H9 (cell line): ENCODE measurements around the gene FTO. TPM values are rescaled to one million over a fixed set of nuclear protein-coding genes. Genes with fewer than 3 reads are reported as not detected.

ENCODE experiments used
- DNase-seq: peaks from one replicate; pipeline ENCODE4 v3.0.0-alpha.2; 2017
- H2AFZ ChIP-seq: one replicate; pipeline ENCODE4 v1.6.1; 2013; ENCODE audit warnings: mild to moderate bottlenecking, low read length, control low read depth, moderate library complexity
- H2AK5ac ChIP-seq: 2 replicates; pipeline ENCODE4 v1.6.1; 2013; ENCODE audit warnings: low read length, control low read depth, mixed read lengths; ENCODE audit not compliant: insufficient read length
- H2BK120ac ChIP-seq: one replicate; pipeline ENCODE4 v1.6.1; 2013; ENCODE audit warnings: low read depth, mild to moderate bottlenecking, low read length, control low read depth, inconsistent platforms; ENCODE audit not compliant: poor library complexity, severe bottlenecking
- H2BK12ac ChIP-seq: 2 replicates; pipeline ENCODE4 v1.6.1; 2013; ENCODE audit warnings: low read length, control low read depth, mixed read lengths, low read depth; ENCODE audit not compliant: insufficient read length
- H2BK15ac ChIP-seq: 2 replicates; pipeline ENCODE4 v1.6.1; 2013; ENCODE audit warnings: low read depth, low read length, control low read depth
- H2BK20ac ChIP-seq: one replicate; pipeline ENCODE4 v1.6.1; 2013; ENCODE audit warnings: low read depth, mild to moderate bottlenecking, low read length, control low read depth, inconsistent platforms; ENCODE audit not compliant: poor library complexity, severe bottlenecking
- H2BK5ac ChIP-seq: 2 replicates; pipeline ENCODE4 v1.6.1; 2013; ENCODE audit warnings: low read length, control low read depth, mixed read lengths; ENCODE audit not compliant: insufficient read length
- H3K14ac ChIP-seq: 2 replicates; pipeline ENCODE4 v1.6.1; 2013; ENCODE audit warnings: low read length, control low read depth; ENCODE audit not compliant: insufficient read depth
- H3K18ac ChIP-seq: 2 replicates; pipeline ENCODE4 v1.6.1; 2013; ENCODE audit warnings: low read depth, mild to moderate bottlenecking, mixed read lengths, low read length, control low read depth; ENCODE audit not compliant: insufficient read length
- H3K23ac ChIP-seq: 2 replicates; pipeline ENCODE4 v1.6.1; 2013; ENCODE audit warnings: low read length, control low read depth, mixed read lengths, low read depth; ENCODE audit not compliant: insufficient read length
- H3K23me2 ChIP-seq: 2 replicates; pipeline ENCODE4 v1.6.1; 2013; ENCODE audit warnings: low read depth, mild to moderate bottlenecking, mixed read lengths, low read length, control low read depth; ENCODE audit not compliant: insufficient read length, poor library complexity, severe bottlenecking
- H3K27ac ChIP-seq: 2 replicates; pipeline ENCODE4 v1.5.1; 2013; ENCODE audit warnings: low read length, control low read depth, mixed read lengths, low read depth; ENCODE audit not compliant: insufficient read length
- H3K27me3 ChIP-seq: 2 replicates; pipeline ENCODE4 v1.6.1; 2013; ENCODE audit warnings: low read length, control low read depth, inconsistent platforms; ENCODE audit not compliant: insufficient read depth
- H3K4ac ChIP-seq: 2 replicates; pipeline ENCODE4 v1.6.1; 2013; ENCODE audit warnings: low read depth, mild to moderate bottlenecking, control low read depth, inconsistent platforms, low read length, moderate library complexity
- H3K4me1 ChIP-seq: 2 replicates; pipeline ENCODE4 v1.6.1; 2013; ENCODE audit warnings: low read length, control low read depth, inconsistent platforms; ENCODE audit not compliant: insufficient read depth
- H3K4me2 ChIP-seq: 2 replicates; pipeline ENCODE4 v1.6.1; 2013; ENCODE audit warnings: low read length, control low read depth, mixed read lengths; ENCODE audit not compliant: insufficient read length, insufficient read depth
- H3K56ac ChIP-seq: 2 replicates; pipeline ENCODE4 v1.6.1; 2013; ENCODE audit warnings: low read depth, mild to moderate bottlenecking, mixed read lengths, low read length, control low read depth; ENCODE audit not compliant: insufficient read length
- H3K79me1 ChIP-seq: 2 replicates; pipeline ENCODE4 v1.6.1; 2013; ENCODE audit warnings: low read depth, mild to moderate bottlenecking, moderate library complexity, low read length, control low read depth, inconsistent platforms; ENCODE audit not compliant: insufficient read depth, poor library complexity, severe bottlenecking
- H3K79me2 ChIP-seq: 2 replicates; pipeline ENCODE4 v1.6.1; 2013; ENCODE audit warnings: low read length, control low read depth, inconsistent platforms; ENCODE audit not compliant: insufficient read depth
- H3K9ac ChIP-seq: 2 replicates; pipeline ENCODE4 v1.6.1; 2013; ENCODE audit warnings: low read length, control low read depth, mixed read lengths; ENCODE audit not compliant: insufficient read length; ENCODE audit errors: extremely low read depth
- H3K9me3 ChIP-seq: one replicate; pipeline ENCODE4 v1.6.1; 2013; ENCODE audit warnings: low read depth, low read length, inconsistent platforms; ENCODE audit not compliant: control insufficient read depth
- H3T11ph ChIP-seq: one replicate; pipeline ENCODE4 v1.6.1; 2013; ENCODE audit warnings: mild to moderate bottlenecking, low read length, control low read depth, inconsistent platforms
- H4K20me1 ChIP-seq: one replicate; pipeline ENCODE4 v1.6.1; 2013; ENCODE audit not compliant: control insufficient read depth, insufficient read length, insufficient read depth
- H4K5ac ChIP-seq: 2 replicates; pipeline ENCODE4 v1.6.1; 2013; ENCODE audit warnings: low read depth, mild to moderate bottlenecking, mixed read lengths, low read length, control low read depth; ENCODE audit not compliant: insufficient read length
- H4K8ac ChIP-seq: replicated peaks from 2 replicates; pipeline ENCODE4 v1.6.1; 2013; ENCODE audit warnings: low read length, control low read depth, mixed read lengths, low read depth; ENCODE audit not compliant: insufficient read length
- H4K91ac ChIP-seq: 2 replicates; pipeline ENCODE4 v1.6.1; 2013; ENCODE audit warnings: low read depth, mild to moderate bottlenecking, moderate library complexity, mixed read lengths, low read length, control low read depth; ENCODE audit not compliant: insufficient read length
- H3K27ac Mint-ChIP-seq, 3 experiments: 2 replicates in 2 of 3; 3 replicates in 1 of 3; pipeline ENCODE4 v1.8.0; 2020 to 2021; ENCODE audit warnings: mixed read lengths in 3 of 3, mild to moderate bottlenecking in 1 of 3, moderate library complexity in 1 of 3
- H3K27me3 Mint-ChIP-seq: 2 replicates; pipeline ENCODE4 v1.8.0; 2021; ENCODE audit warnings: low read depth, mild to moderate bottlenecking, moderate library complexity, mixed read lengths
- H3K36me3 Mint-ChIP-seq, 3 experiments: 2 replicates in 2 of 3; 3 replicates in 1 of 3; pipeline ENCODE4 v1.8.0; 2020 to 2021; ENCODE audit warnings: low read depth in 3 of 3, mixed read lengths in 3 of 3; ENCODE audit not compliant: insufficient read depth in 1 of 3
- H3K4me1 Mint-ChIP-seq, 2 experiments: 2 replicates each; pipeline ENCODE4 v1.8.0; 2020; ENCODE audit warnings: mixed read lengths in 2 of 2
- H3K4me3 Mint-ChIP-seq, 2 experiments: 2 replicates in 1 of 2; 3 replicates in 1 of 2; pipeline ENCODE4 v1.8.0; 2020 to 2021; ENCODE audit warnings: mild to moderate bottlenecking in 2 of 2, mixed read lengths in 2 of 2, moderate library complexity in 1 of 2
- H3K9me3 Mint-ChIP-seq, 2 experiments: 2 replicates in 1 of 2; 3 replicates in 1 of 2; pipeline ENCODE4 v1.8.0; 2020; ENCODE audit warnings: mild to moderate bottlenecking in 2 of 2, mixed read lengths in 2 of 2, moderate library complexity in 1 of 2
- total RNA-seq: library from RNA; stranded (reverse); gene quantifications from 2 replicates; pipeline ENCODE4 v1.2.1, GENCODE V29; 2021
- TF ChIP-seq, protein P1 (sequence below): fragments of 200-600 bp; sonication (generic); conservative IDR thresholded peaks from 3 replicates; pipeline ENCODE4 v1.8.0; 2021; ENCODE audit warnings: antibody characterized with exemption, mild to moderate bottlenecking

FTO gene
- total RNA-seq, 1 experiment from 2014 or later: 67.9 TPM

DNA sequence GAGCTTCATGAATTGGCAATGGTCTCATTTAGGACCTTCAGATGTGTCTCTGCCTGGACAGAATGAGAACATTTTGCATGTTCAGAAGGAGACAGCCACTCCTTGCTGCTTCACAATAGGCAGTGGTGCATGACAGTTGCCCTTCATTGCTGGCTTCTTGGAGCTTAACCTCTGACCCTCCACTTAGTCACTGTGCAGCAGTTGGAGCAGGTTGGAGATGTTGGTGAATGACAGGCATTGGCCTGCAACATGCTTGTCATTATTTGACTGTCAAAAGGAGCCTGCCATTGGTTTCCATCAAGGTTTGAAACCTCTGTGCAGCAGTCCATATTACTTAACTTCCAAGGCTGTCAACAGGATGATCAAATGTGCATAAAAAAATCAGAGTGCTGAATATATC is 22.7 kb downstream of the FTO start:
- Mint-ChIP-seq H3K9me3 (peaks cover 0 to 2% of the 10 kb centered on the region in 2 experiments; a peak in 1 of 5 replicates), H3K4me3 (no peak overlapping the region), H3K27ac (no peak overlapping the region), H3K27me3 (no peaks in the 10 kb centered on the region), H3K4me1 (peaks cover 4 to 18% of the 10 kb centered on the region in 2 experiments; a peak in 3 of 4 replicates), H3K36me3 (peaks cover 0 to 2% (median 0%) of the 10 kb centered on the region in 3 experiments; a peak in 2 of 7 replicates)
- Histone ChIP-seq H4K5ac (no peak overlapping the region), H3K23ac (no peak overlapping the region), H3K27me3 (no peaks in the 10 kb centered on the region), H4K91ac (no peak overlapping the region), H3K27ac (no peak overlapping the region), H2BK5ac (no peak overlapping the region), H3K4ac (no peak overlapping the region), H3K9ac (no peak overlapping the region), H3K23me2 (no peaks in the 10 kb centered on the region), H2AK5ac (no peak overlapping the region), H2BK15ac (no peak overlapping the region), H4K20me1 (no peaks in the 10 kb centered on the region), H3K18ac (no peak overlapping the region), H2AFZ (no peak overlapping the region), H2BK20ac (no peak overlapping the region), H3K4me2 (no peak overlapping the region), H3K9me3 (no peaks in the 10 kb centered on the region), H3K56ac (no peak overlapping the region), H3K14ac (no peak overlapping the region), H2BK120ac (no peak overlapping the region), H3T11ph (no peak overlapping the region), H2BK12ac (no peak overlapping the region), H3K79me1 (peaks cover 7% of the 10 kb centered on the region), H3K4me1 (no peaks in the 10 kb centered on the region), H3K79me2 (no peaks in the 10 kb centered on the region; the same call in 1 of the 2 replicates), H4K8ac (no peak overlapping the region)
- TF ChIP-seq, protein P1, sequence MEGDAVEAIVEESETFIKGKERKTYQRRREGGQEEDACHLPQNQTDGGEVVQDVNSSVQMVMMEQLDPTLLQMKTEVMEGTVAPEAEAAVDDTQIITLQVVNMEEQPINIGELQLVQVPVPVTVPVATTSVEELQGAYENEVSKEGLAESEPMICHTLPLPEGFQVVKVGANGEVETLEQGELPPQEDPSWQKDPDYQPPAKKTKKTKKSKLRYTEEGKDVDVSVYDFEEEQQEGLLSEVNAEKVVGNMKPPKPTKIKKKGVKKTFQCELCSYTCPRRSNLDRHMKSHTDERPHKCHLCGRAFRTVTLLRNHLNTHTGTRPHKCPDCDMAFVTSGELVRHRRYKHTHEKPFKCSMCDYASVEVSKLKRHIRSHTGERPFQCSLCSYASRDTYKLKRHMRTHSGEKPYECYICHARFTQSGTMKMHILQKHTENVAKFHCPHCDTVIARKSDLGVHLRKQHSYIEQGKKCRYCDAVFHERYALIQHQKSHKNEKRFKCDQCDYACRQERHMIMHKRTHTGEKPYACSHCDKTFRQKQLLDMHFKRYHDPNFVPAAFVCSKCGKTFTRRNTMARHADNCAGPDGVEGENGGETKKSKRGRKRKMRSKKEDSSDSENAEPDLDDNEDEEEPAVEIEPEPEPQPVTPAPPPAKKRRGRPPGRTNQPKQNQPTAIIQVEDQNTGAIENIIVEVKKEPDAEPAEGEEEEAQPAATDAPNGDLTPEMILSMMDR: no peak
- DNase-seq: no peak
